Measurements from ENCODE around the gene TEX12. TPM values are rescaled to one million over a fixed set of nuclear protein-coding genes. Genes with fewer than 3 reads are reported as not detected.

Gene TEX12
- total and polyA plus RNA-seq, 4 donors = 0.14 to 0.99 (median 0.17) TPM; not detected in 1

- no peaks in the 10 kb centered on the region for H3K36me3 ChIP-seq (ENCODE audit: control insufficient read depth, insufficient read depth, low read length)
- DNase-seq (ENCODE audit: low read depth in 4 of 6, low spot score in 6 of 6) = no peak
- no CpG with 5 or more reads among the region's 3 CpGs for WGBS (ENCODE audit: insufficient coverage)
- no peak overlapping the region for H3K27ac ChIP-seq (ENCODE audit: low read depth, low read length)
- H3K4me3 ChIP-seq (ENCODE audit: low read depth, low read length) = no peak overlapping the region
- peaks cover 4% of the 10 kb centered on the region for H3K4me1 ChIP-seq (ENCODE audit: control insufficient read depth, insufficient read depth, low read length)
- H3K9me3 ChIP-seq (ENCODE audit: control insufficient read depth, insufficient read depth, low read length) = no peaks in the 10 kb centered on the region
- no peaks in the 10 kb centered on the region for H3K27me3 ChIP-seq (ENCODE audit: control insufficient read depth, insufficient read depth, low read length)
Measured at GRCh38 chr11:112221274-112221835, 54.2 kb downstream of the TEX12 start.

Small RNA genes within 50 kb of the gene (small RNA-seq; reads per million reads assigned to genes)
- not detected for gene MRPS36P4 (ENCODE audit: low replicate concordance)

Other genes starting within 250 kb of the TEX12 start
- under 1 TPM in 1 of 2 donors, not detected in 1; 0.88 TPM for gene C11orf52, start 248.5 kb upstream of the TEX12 start, total RNA-seq
- gene C11orf52, start 248.5 kb upstream of the TEX12 start, polyA plus RNA-seq (ENCODE audit: insufficient read length in 2 of 2) = under 1 TPM; 0.46 to 0.81 TPM
- gene DIXDC1, start 230.0 kb upstream of the TEX12 start, total RNA-seq = 10 to 100 TPM; 48.5 to 66.4 TPM
- gene DIXDC1, start 230.0 kb upstream of the TEX12 start, polyA plus RNA-seq (ENCODE audit: insufficient read length in 2 of 2) = 10 to 100 TPM; 31.5 to 34.1 TPM
- 10 to 100 TPM; 36.5 to 58.3 TPM for gene DLAT, start 142.0 kb upstream of the TEX12 start, total RNA-seq
- gene DLAT, start 142.0 kb upstream of the TEX12 start, polyA plus RNA-seq (ENCODE audit: insufficient read length in 2 of 2) = 10 to 100 TPM; 39.1 to 53.1 TPM
- gene PIH1D2, start 93.4 kb upstream of the TEX12 start, total RNA-seq = 10 to 100 TPM in 1 of 2 donors, 1 to 10 TPM in 1; 5.4 to 12.9 TPM
- gene PIH1D2, start 93.4 kb upstream of the TEX12 start, polyA plus RNA-seq (ENCODE audit: insufficient read length in 2 of 2) = 1 to 10 TPM; 5.3 to 9.3 TPM
- 10 to 100 TPM; 24.8 to 36.4 TPM for gene NKAPD1, start 93.1 kb upstream of the TEX12 start, total RNA-seq
- 10 to 100 TPM; 37.3 to 48.1 TPM for gene NKAPD1, start 93.1 kb upstream of the TEX12 start, polyA plus RNA-seq (ENCODE audit: insufficient read length in 2 of 2)
- 100 to 1,000 TPM in 1 of 2 donors, 10 to 100 TPM in 1; 73.3 to 122 TPM for gene TIMM8B, start 80.6 kb upstream of the TEX12 start, total RNA-seq
- 10 to 100 TPM; 74.7 to 80.2 TPM for gene TIMM8B, start 80.6 kb upstream of the TEX12 start, polyA plus RNA-seq (ENCODE audit: insufficient read length in 2 of 2)
- 100 to 1,000 TPM in 1 of 2 donors, 10 to 100 TPM in 1; 93.9 to 125 TPM for gene SDHD, start 80.5 kb upstream of the TEX12 start, total RNA-seq
- gene SDHD, start 80.5 kb upstream of the TEX12 start, polyA plus RNA-seq (ENCODE audit: insufficient read length in 2 of 2) = 10 to 100 TPM; 72.5 to 75.6 TPM
- 10 to 100 TPM in 1 of 2 donors, 1 to 10 TPM in 1; 7.8 to 18.2 TPM for gene IL18, start 3.3 kb upstream of the TEX12 start, total RNA-seq
- gene IL18, start 3.3 kb upstream of the TEX12 start, polyA plus RNA-seq (ENCODE audit: insufficient read length in 2 of 2) = 1 to 10 TPM; 3.3 to 5.8 TPM
- gene BCO2, start 8.1 kb downstream of the TEX12 start, total RNA-seq = 10 to 100 TPM; 15.9 to 16.2 TPM
- 10 to 100 TPM in 1 of 2 donors, 1 to 10 TPM in 1; 8.2 to 12.3 TPM for gene BCO2, start 8.1 kb downstream of the TEX12 start, polyA plus RNA-seq (ENCODE audit: insufficient read length in 2 of 2)
- 10 to 100 TPM; 49.0 to 50.2 TPM for gene PTS, start 59.1 kb downstream of the TEX12 start, total RNA-seq
- gene PTS, start 59.1 kb downstream of the TEX12 start, polyA plus RNA-seq (ENCODE audit: insufficient read length in 2 of 2) = 10 to 100 TPM; 96.2 to 97.1 TPM
- gene PLET1, start 93.5 kb downstream of the TEX12 start, total RNA-seq = not detected
- under 1 TPM in 1 of 2 donors, not detected in 1; 0.15 TPM for gene PLET1, start 93.5 kb downstream of the TEX12 start, polyA plus RNA-seq (ENCODE audit: insufficient read length in 2 of 2)